Measurements from ENCODE around the gene MARCHF9. TPM values are rescaled to one million over a fixed set of nuclear protein-coding genes. Genes with fewer than 3 reads are reported as not detected.

MARCHF9 gene
- total RNA-seq, 4 donors from 2014 or later: 4.2 to 10.5 (median 5.2) TPM

DNA sequence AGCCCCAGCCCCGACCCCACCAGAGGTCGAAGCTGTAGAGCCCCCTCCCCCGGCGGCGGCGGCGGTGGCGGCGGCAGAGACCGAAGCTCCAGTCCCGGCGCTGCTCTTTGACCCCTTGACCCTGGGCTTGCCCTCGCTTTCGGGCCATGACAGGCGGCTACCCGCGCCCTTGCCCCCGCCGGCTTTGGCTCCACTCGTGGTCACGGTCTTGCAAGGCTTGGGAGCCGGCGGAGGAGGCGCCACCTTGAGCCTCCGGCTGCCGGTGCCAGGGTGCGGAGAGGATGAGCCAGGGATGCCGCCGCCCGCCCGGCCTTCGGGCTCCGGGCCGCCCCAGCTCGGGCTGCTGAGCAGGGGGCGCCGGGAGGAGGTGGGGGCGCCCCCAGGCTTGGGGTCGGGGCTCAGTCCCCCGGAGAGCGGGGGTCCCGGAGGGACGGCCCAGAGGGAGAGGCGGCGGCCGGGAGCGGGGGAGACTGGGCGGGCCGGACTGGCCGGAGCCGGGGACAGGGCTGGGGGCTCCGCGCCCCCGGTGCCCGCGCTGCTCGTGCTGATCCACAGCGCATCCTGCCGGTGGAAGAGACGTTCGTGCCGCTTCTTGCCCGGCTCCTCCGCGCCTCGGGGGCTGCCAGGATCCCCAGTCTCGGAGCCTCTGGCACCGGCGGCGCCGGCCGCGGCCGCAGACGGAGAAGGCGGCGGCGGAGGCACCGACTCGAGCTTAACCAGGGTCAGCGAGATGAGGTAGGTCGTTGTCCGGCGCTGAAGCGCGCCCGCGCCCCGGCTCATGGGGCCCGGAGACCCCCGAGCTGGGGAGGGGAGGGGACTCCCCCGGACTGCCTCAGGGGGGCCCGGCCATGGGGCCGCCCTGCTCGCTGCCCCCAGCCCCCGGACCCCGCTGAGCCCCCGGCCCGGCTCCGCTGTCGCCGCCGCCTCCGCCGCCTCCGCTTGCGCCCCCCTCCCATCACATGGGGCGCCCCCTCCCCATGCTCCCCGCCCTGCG lies 17.1 kb upstream of the MARCHF9 start:
- TF ChIP-seq, protein P1, sequence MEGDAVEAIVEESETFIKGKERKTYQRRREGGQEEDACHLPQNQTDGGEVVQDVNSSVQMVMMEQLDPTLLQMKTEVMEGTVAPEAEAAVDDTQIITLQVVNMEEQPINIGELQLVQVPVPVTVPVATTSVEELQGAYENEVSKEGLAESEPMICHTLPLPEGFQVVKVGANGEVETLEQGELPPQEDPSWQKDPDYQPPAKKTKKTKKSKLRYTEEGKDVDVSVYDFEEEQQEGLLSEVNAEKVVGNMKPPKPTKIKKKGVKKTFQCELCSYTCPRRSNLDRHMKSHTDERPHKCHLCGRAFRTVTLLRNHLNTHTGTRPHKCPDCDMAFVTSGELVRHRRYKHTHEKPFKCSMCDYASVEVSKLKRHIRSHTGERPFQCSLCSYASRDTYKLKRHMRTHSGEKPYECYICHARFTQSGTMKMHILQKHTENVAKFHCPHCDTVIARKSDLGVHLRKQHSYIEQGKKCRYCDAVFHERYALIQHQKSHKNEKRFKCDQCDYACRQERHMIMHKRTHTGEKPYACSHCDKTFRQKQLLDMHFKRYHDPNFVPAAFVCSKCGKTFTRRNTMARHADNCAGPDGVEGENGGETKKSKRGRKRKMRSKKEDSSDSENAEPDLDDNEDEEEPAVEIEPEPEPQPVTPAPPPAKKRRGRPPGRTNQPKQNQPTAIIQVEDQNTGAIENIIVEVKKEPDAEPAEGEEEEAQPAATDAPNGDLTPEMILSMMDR (IDR thresholded peaks at IDR 0.05; ENCODE audit: low read depth): no peak

DNA sequence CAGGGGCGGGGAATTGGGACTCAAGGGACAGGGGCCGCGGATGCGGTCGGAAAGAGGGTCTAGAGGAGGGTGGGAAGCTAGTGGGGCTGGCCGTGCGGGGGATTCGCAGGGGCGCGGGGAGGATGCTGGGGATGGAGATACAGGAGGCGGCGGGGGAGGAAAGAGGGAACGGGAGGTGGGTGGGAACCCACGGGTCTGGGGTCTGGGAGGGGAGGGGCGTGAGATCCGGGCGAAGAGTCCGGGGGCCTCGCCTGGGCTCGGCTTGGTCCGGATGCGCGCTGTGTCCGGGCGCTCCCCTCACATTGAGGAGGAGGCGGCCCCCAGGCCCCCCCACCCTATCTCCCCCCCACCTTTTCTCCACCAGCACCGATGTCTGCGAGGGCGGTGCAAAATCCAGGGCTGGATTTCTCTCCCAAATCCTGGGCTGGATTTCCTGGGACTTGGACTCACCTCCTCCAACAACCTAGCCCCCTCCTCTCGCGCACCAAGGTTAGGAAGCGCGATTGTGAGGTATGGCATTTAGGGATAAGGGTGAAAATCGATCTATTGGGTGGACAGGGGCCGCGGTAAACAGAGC lies 16.2 kb upstream of the MARCHF9 start, which contains the start of gene AGAP2:
TSS of gene AGAP2 (minus strand) at position 82 of the 577 bp plus-strand sequence. CDS start 496 bp downstream, outside the sequence.
- TF ChIP-seq, protein P1 (IDR thresholded peaks at IDR 0.05; ENCODE audit: low read depth): no peak

GRCh38 chr12:57739387-57739786 lies 15.5 kb upstream of the MARCHF9 start:
- TF ChIP-seq, protein P1 (IDR thresholded peaks at IDR 0.05; ENCODE audit: low read depth): no peak

GRCh38 chr12:57739914-57740538 lies 14.9 kb upstream of the MARCHF9 start:
- TF ChIP-seq, protein P1 (IDR thresholded peaks at IDR 0.05; ENCODE audit: low read depth): no peak

- TF ChIP-seq, protein P1 (IDR thresholded peaks at IDR 0.05; ENCODE audit: low read depth): no peak
These were observed 14.1 kb upstream of the MARCHF9 start for GRCh38 chr12:57740656-57741412.

- TF ChIP-seq, protein P1 (IDR thresholded peaks at IDR 0.05; ENCODE audit: low read depth): no peak
These were observed 13.5 kb upstream of the MARCHF9 start for GRCh38 chr12:57741413-57741789.

Measured in subcutaneous adipose tissue (tissue), 4 donors.